GF-D8 (cell line): ENCODE measurements around the gene MAP2K7.

ENCODE experiments used
- DNase-seq: peaks from one replicate; lab custom pipeline; 2025; lab: John Stamatoyannopoulos, UW

MAP2K7 gene

GRCh38 chr19:7867092-7867844, 36.4 kb upstream of the MAP2K7 start:
- no peak for DNase-seq

DNA sequence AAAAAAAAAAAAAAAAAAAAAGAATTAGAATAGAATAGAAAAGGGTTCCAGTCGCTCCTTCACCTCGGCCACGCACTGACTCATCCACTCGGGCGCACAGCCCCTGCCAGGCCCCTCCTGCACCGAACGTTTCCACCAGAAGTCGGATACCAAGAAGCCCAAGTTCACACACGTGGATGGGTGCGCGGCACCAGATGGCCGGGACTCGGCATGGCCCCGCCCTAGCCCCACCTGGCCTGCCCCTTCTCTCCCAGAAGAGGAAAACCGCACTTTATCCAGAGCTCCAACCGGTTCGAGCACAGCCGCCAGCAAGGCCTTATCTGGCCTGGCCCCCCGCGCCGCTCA, 35.4 kb upstream of the MAP2K7 start:
- DNase-seq, result no peak

- DNase-seq, result peak; percentile 53
Observed at GRCh38 chr19:7868671-7869452, 34.8 kb upstream of the MAP2K7 start.

- DNase-seq, result no peak
Observed at GRCh38 chr19:7869453-7869909, 34.2 kb upstream of the MAP2K7 start.

- peak; percentile 67 for DNase-seq
Observed at GRCh38 chr19:7869910-7870511, 33.7 kb upstream of the MAP2K7 start.

DNA sequence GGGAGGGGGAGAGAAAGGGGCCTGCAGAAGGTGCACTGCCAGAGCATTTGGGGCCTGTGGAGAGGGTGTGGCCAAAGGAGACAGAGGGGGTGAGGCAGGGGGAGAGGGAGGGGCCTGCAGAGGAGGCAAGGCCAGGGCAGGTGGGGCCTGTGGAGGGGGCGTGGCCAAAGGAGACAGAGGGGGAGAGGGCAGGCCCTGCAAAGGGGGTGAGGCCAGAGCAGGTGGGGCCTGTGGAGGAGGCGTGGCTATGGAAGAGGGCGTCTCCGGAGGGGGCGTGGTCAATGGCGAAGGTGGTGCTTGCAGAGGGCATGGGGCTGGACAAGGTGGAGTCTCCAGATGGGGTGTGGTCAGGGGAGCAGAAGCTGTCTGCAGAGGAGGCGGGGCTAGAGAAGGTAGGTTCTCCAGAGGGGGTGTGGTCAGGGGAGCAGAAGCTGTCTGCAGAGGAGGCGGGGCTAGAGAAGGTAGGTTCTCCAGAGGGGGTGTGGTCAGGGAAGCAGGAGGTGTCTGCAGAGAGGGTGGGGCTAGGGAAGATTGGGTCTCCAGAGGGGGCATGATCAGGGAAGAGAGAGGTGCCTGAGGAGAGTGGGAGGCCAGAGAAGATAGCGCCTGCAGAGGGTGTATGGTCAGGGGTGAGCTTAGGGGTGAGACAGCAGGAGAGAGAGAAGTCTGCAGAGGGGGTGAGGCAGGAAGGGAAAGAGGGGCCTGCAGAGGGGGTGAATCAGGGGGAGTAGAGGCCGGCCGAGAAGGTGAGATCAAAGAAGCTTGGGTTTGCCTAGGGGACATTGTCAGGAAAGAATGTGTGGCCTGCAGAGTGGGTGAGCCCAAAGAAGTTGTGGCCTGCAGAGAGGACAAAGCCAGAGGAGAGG, 32.9 kb upstream of the MAP2K7 start:
- peak; percentile 89 for DNase-seq

GRCh38 chr19:7871437-7872305, 32.0 kb upstream of the MAP2K7 start:
- DNase-seq, result peak; percentile 66

DNA sequence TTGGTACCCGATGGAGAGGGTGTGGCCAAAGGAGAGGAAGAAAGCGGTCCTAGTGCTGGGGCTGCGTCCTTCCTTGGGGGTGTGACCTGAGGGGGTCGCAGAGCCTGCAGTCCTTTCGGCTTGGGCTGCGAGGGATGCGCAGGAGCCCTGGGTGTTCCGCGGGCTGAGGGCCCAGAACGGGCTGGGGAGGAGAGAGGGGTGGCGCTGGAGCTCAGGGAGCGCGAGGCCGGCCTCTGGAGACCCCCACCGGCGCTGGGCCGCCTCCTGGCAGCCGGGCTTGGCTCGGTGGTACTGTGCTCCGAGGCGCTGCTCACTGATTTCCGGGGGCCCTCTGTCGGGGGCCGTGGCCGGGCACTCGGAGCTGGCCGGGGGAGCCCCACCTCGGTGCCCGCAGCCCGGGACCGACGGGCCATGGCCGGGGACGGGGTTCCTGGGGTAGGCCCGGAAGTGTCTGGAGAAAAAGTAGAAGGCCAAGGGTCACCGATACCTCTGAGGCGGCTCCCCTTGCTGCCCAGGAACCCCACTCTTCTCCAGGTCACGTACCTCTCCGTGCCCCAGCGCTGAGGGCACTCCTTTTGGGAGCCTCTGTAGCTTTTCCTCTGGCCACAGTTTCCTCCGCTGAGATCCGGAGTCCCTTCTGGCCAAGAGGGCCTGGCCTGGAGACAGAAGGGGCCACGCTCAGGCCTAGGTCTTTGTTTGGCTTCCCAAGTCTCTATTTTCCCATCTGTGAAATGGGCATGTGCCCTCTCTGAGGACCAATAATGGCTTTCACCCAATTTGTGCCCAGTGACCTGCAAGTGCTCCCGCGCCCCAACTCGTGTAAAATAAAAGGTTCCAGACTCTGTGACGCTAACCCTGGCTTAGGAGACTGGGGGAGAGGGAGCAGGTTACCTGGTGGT, 31.1 kb upstream of the MAP2K7 start:
- DNase-seq, result no peak

- DNase-seq, result no peak
Observed at GRCh38 chr19:7873304-7874075, 30.2 kb upstream of the MAP2K7 start.

DNA sequence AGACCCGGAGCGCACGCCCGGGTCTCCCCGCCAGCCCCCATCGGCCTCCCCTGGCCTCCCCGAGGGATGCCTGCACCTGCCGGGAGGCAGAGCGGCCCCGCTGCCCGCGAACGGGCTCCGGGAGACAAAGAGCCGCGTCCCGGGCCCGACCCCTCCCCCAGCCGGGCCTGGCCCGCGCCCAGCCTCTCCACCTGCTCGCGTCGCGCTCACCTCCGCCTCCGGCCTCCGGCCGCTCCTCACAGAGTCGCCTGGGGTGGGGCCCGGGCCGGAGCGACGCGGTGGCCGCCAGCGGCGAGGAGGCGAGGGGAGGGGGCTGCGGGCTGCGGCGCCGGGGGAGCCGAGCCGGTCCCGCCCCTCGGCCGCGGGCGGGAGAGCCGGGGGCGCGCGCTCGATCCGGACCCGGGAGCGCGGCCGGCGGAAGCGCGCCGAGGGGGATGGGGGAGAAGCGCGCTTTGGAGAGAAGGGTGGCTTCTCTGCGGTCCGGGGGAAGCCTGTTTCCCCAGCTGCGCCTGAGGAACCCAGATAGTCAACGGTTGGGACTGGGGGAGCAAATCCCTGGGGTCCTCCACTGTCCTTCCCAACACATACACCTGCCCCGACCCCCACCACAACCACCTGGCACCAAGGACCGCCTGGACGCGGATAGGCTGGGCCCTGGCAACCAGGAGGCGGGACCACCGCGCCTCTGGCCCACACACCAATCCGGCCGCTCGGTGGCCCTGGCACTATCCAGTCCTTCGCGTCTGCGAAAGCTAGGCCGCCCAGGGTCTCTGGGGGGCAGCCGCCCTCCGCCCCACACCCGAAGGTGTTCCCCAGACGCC, 29.4 kb upstream of the MAP2K7 start, which contains the start of gene PRR36:
TSS of gene PRR36 (minus strand) at position 315 of the 821 bp plus-strand sequence. CDS start 701 bp downstream, outside the sequence.
- no peak for DNase-seq

DNA sequence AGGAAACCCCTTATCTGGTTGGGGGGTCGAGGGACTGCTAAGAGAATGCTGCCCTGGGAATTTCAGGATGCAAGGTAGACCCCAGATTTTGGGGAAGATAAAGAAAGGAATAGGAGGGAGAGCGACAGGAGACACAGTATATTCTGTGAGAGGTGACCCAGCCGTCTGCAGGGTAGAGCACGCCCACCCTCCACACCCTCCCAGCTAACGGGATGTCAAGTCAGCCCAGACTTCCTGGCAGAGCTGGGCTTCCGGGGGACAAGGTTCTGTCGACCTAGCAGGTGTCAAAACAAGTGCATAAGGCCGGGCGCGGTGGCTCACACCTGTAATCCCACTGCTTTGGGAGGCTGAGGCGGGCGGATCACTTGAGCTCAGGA, 28.8 kb upstream of the MAP2K7 start:
- DNase-seq, result no peak

- DNase-seq, result no peak
Observed at GRCh38 chr19:7877249-7877836, 26.3 kb upstream of the MAP2K7 start.

DNA sequence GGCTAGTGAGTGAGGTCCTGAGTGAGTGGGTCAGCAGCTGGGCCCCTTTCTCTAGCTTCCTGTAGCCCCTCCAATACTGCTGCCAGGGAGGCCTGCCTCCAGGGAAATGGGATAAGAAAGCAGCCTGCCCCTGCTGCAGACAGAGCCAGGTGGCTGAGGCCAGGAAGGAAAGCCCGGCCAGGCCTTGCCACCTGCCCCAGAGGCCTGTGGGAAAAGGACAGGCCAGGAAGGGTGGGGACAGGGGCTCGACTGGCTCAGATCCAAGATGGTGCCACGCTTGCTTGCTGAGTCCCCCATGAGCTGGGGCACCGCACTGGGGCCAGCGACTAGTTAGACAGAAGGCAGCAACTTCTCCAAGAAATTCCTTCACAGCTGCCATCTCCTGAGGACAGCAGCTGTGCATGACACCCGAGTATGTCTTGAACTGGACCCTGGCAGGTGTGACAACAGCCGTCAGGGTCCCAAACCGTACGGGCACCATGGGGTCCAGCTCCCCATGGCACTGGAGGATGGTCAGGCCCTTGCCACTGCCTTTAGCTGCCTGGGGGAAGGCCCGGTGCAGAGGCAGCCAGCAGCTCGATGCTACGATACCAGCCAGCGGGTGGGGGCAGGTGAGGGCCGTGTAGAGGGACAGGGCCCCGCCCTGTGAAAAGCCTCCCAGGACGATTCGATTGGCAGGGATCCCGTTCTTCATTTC, 24.4 kb upstream of the MAP2K7 start:
- DNase-seq, result no peak

DNA sequence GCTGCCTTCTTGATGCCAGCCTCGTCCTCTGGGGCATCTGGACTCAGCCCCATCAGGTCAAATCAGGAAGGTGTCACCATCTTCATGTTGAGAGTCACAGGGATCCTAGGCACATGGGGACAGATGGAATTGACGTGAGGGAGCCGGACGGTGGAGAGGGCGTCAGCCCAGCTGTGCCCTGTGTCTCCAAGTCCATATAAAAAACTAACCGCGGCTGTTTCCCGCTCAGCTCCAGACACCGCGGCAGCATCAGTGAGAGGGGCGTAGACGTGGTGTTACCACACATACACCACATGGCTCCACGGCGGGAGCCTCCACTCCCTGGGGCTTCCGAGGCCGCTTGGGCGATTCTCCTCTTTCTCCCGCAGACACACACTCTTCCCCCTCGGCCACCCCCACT, 23.8 kb upstream of the MAP2K7 start:
- DNase-seq, result no peak

GRCh38 chr19:7881910-7882309, 21.8 kb upstream of the MAP2K7 start:
- DNase-seq, result no peak

GRCh38 chr19:7883105-7883504, 20.6 kb upstream of the MAP2K7 start:
- no peak for DNase-seq
